ENCODE data around the gene METTL25B.

DNA sequence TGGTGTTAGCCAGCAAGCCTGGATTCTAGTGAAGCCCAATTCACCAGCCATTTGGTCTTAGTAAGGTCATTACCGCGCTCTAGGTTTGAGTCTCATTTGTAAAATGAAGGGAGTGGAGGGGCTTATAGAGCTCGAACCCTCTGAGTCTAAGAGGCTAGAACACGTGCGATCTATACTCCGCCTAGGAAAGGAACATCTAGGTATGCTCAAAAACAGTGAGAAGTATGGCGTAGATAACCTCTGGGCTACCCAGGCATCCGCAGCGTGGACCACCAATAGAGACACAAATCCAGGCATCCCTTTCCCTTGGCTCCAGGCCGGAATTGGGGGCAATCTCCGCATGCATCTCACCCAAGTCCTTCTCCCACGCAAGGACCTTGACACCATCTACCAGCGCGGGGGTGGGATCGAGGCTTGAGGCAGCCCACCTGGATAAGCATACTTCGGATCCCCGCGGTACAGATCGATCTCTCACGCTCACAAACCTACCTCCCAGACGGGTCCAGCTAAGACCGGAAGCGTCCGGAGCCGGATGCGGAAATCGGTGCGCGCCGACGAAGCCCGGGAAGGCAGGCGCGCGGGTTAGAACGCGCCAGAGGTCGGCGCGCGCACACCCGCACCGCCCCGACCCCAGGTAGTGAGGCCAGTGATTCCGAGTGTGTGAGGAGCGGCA is at the start of gene METTL25B:
- TF ChIP-seq POLR2A (IDR thresholded peaks at IDR 0.05), result peak in 1 of 2 donors; percentile 42
- TF ChIP-seq, protein P1, sequence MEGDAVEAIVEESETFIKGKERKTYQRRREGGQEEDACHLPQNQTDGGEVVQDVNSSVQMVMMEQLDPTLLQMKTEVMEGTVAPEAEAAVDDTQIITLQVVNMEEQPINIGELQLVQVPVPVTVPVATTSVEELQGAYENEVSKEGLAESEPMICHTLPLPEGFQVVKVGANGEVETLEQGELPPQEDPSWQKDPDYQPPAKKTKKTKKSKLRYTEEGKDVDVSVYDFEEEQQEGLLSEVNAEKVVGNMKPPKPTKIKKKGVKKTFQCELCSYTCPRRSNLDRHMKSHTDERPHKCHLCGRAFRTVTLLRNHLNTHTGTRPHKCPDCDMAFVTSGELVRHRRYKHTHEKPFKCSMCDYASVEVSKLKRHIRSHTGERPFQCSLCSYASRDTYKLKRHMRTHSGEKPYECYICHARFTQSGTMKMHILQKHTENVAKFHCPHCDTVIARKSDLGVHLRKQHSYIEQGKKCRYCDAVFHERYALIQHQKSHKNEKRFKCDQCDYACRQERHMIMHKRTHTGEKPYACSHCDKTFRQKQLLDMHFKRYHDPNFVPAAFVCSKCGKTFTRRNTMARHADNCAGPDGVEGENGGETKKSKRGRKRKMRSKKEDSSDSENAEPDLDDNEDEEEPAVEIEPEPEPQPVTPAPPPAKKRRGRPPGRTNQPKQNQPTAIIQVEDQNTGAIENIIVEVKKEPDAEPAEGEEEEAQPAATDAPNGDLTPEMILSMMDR (IDR thresholded peaks at IDR 0.05), result no peak
